Epithelial cell of prostate (primary cell): ENCODE data around the gene ARID1B.

Source experiments
- DNase-seq: peaks from one replicate; pipeline ENCODE4 v3.0.0-alpha.2; 2011; ENCODE audit warnings: low read depth, low spot score
- H3K27ac ChIP-seq: fragments of 450-650 bp; 2 replicates; pipeline ENCODE4 v1.5.1; 2017; ENCODE audit warnings: mild to moderate bottlenecking

The ARID1B gene

GRCh38 chr6:156848533-156848932, 71.4 kb downstream of the ARID1B start:
- DNase-seq = no peak

GRCh38 chr6:156849806-156850205, 72.6 kb downstream of the ARID1B start:
- no peak for DNase-seq
- no peak overlapping the region for H3K27ac ChIP-seq

More at GRCh38 chr6:156848533-156848932, 71.4 kb downstream of the ARID1B start:
- H3K27ac ChIP-seq = no peak overlapping the region

GRCh38 chr6:156850353-156850752, 73.2 kb downstream of the ARID1B start:
- H3K27ac ChIP-seq = no peak overlapping the region
- no peak for DNase-seq

- no peak overlapping the region for H3K27ac ChIP-seq
- no peak for DNase-seq
Observed at GRCh38 chr6:156851454-156851921, 74.3 kb downstream of the ARID1B start.

- no peak for DNase-seq
- no peak overlapping the region for H3K27ac ChIP-seq
Observed at GRCh38 chr6:156852147-156852857, 75.1 kb downstream of the ARID1B start.

GRCh38 chr6:156852858-156853216, 75.7 kb downstream of the ARID1B start:
- no peak overlapping the region for H3K27ac ChIP-seq
- DNase-seq = no peak

- no peak for DNase-seq
- H3K27ac ChIP-seq = no peak overlapping the region
Observed at GRCh38 chr6:156853733-156854132, 76.6 kb downstream of the ARID1B start.

- DNase-seq = no peak
- no peak overlapping the region for H3K27ac ChIP-seq
Observed at GRCh38 chr6:156854466-156855161, 77.4 kb downstream of the ARID1B start.

GRCh38 chr6:156857573-156857972, 80.4 kb downstream of the ARID1B start:
- no peak for DNase-seq
- H3K27ac ChIP-seq = no peak overlapping the region

GRCh38 chr6:156859686-156860085, 82.5 kb downstream of the ARID1B start:
- H3K27ac ChIP-seq = no peak overlapping the region
- DNase-seq = no peak

GRCh38 chr6:156862711-156863110, 85.5 kb downstream of the ARID1B start:
- DNase-seq = no peak
- no peak overlapping the region for H3K27ac ChIP-seq

GRCh38 chr6:156863504-156863903, 86.3 kb downstream of the ARID1B start:
- no peak for DNase-seq
- no peak overlapping the region for H3K27ac ChIP-seq

- no peak overlapping the region for H3K27ac ChIP-seq
- no peak for DNase-seq
Observed at GRCh38 chr6:156864557-156864956, 87.4 kb downstream of the ARID1B start.

- H3K27ac ChIP-seq = no peak overlapping the region
- DNase-seq = no peak
Observed at GRCh38 chr6:156865019-156865629, 87.9 kb downstream of the ARID1B start.

GRCh38 chr6:156866220-156867015, 89.2 kb downstream of the ARID1B start:
- DNase-seq = no peak
- H3K27ac ChIP-seq = no peak overlapping the region

- no peak for DNase-seq
- H3K27ac ChIP-seq = no peak overlapping the region
Observed at GRCh38 chr6:156867121-156867520, 89.9 kb downstream of the ARID1B start.

- H3K27ac ChIP-seq = no peak overlapping the region
- no peak for DNase-seq
Observed at GRCh38 chr6:156868385-156868784, 91.2 kb downstream of the ARID1B start.

GRCh38 chr6:156869980-156870398, 92.8 kb downstream of the ARID1B start:
- H3K27ac ChIP-seq = no peak overlapping the region

GRCh38 chr6:156870924-156871539, 93.9 kb downstream of the ARID1B start:
- no peak overlapping the region for H3K27ac ChIP-seq
- DNase-seq = no peak

More at GRCh38 chr6:156869980-156870398, 92.8 kb downstream of the ARID1B start:
- no peak for DNase-seq

- no peak overlapping the region for H3K27ac ChIP-seq
- no peak for DNase-seq
Observed at GRCh38 chr6:156872903-156873302, 95.7 kb downstream of the ARID1B start.
